ENCODE data around the gene ACTG2.

DNA sequence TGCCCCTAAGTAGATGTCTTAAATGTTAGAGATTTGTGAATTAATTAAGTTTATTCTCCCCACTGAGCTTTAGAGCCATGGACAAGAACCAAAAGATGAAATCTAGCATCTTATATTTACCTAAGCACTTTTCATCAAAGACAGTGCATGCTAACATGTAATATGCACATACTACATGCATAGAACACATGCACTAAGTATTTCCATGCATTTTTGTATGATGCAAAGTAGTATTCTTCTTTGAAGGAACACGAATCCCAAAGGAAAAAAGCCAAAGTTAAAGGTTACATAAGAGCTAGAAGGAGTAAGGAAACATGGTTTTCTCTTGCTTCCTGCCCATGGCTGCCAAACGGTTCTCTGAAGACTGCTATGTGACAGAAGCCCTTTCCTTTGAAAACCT is 48.7 kb upstream of the ACTG2 start:
- TF ChIP-seq, protein P1, sequence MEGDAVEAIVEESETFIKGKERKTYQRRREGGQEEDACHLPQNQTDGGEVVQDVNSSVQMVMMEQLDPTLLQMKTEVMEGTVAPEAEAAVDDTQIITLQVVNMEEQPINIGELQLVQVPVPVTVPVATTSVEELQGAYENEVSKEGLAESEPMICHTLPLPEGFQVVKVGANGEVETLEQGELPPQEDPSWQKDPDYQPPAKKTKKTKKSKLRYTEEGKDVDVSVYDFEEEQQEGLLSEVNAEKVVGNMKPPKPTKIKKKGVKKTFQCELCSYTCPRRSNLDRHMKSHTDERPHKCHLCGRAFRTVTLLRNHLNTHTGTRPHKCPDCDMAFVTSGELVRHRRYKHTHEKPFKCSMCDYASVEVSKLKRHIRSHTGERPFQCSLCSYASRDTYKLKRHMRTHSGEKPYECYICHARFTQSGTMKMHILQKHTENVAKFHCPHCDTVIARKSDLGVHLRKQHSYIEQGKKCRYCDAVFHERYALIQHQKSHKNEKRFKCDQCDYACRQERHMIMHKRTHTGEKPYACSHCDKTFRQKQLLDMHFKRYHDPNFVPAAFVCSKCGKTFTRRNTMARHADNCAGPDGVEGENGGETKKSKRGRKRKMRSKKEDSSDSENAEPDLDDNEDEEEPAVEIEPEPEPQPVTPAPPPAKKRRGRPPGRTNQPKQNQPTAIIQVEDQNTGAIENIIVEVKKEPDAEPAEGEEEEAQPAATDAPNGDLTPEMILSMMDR (IDR thresholded peaks at IDR 0.05): no peak
- TF ChIP-seq POLR2A (IDR thresholded peaks at IDR 0.05) (no peak), POLR2AphosphoS5 (IDR thresholded peaks at IDR 0.05) (no peak), EP300 (IDR thresholded peaks at IDR 0.05) (no peak)

All from gastroesophageal sphincter (tissue), 3 donors.